Kidney (tissue), 14 donors: Measurements from ENCODE around the gene C11orf21. TPM values are rescaled to one million over a fixed set of nuclear protein-coding genes. Genes with fewer than 3 reads are reported as not detected.

Source experiments
- DNase-seq, 5 donors: peaks; one replicate each; pipeline ENCODE4 v3.0.0-alpha.2; 2013 to 2020
- FAIRE-seq: peaks from 2 replicates; lab custom pipeline; 2012; peaks lifted over from hg19 to GRCh38; lab: Jason Lieb, UNC
- H3K27ac ChIP-seq, 2 donors: one replicate each; pipeline ENCODE4 v1.7.0; 2013; ENCODE audit warnings: low read depth in 2 of 2, low read length in 2 of 2, inconsistent platforms in 1 of 2
- H3K27me3 ChIP-seq: one replicate; pipeline ENCODE4 v1.7.1; 2013; ENCODE audit warnings: low read length, inconsistent platforms; ENCODE audit not compliant: control insufficient read depth, insufficient read depth
- H3K36me3 ChIP-seq, 3 donors: one replicate each; pipeline versions ENCODE4 v1.7.0 to v1.7.1; 2013; ENCODE audit warnings: low read length in 3 of 3, control low read depth in 1 of 3, inconsistent platforms in 1 of 3; ENCODE audit not compliant: insufficient read depth in 3 of 3, control insufficient read depth in 2 of 3
- H3K4me1 ChIP-seq, 3 donors: one replicate each; pipeline versions ENCODE4 v1.7.0 to v1.7.1; 2013; ENCODE audit warnings: low read length in 3 of 3, inconsistent platforms in 1 of 3, low read depth in 1 of 3; ENCODE audit not compliant: control insufficient read depth in 2 of 3, insufficient read depth in 2 of 3
- H3K4me3 ChIP-seq, 3 donors: one replicate each; pipeline versions ENCODE4 v1.7.0 to v1.8.1; 2013; ENCODE audit warnings: low read length in 3 of 3, control low read depth in 1 of 3, inconsistent platforms in 1 of 3
- H3K9ac ChIP-seq, 3 donors: one replicate each; pipeline versions ENCODE4 v1.7.0 to v1.7.1; 2013; ENCODE audit warnings: low read length in 3 of 3, control low read depth in 1 of 3, inconsistent platforms in 1 of 3
- H3K9me3 ChIP-seq, 3 donors: one replicate each; pipeline versions ENCODE4 v1.7.0 to v1.7.1; 2013; ENCODE audit warnings: low read length in 3 of 3, control low read depth in 1 of 3, inconsistent platforms in 1 of 3; ENCODE audit not compliant: control insufficient read depth in 2 of 3, insufficient read depth in 1 of 3
- intact Hi-C: fragments of 100-400 bp; cut with DNase I; formaldehyde crosslinking; loops from one replicate; pipeline ENCODE4 v1.11.1; 2022
- polyA plus RNA-seq: library from polyadenylated mRNA; stranded (reverse); fragments of 350-450 nt; fragmentation: Illumina TruSeq; extraction: RNeasy Lipid Tissue Mini Kit (QIAGEN cat#74804); gene quantifications from one replicate; pipeline ENCODE4 v1.2.3, GENCODE V29; 2014; ENCODE audit warnings: low read depth, low replicate concordance; ENCODE audit not compliant: insufficient read depth
- total RNA-seq: library from RNA; stranded (reverse); fragmentation: NEBNext Ultra II Directional; extraction: Animal tissue kit (Norgen Biotek cat#: 25700); gene quantifications from one replicate; pipeline ENCODE4 v1.2.1, GENCODE V29; 2021
- TF ChIP-seq, protein P1 (sequence below): IDR thresholded peaks from 3 replicates; pipeline ENCODE4 v1.5.1; 2012; ENCODE audit warnings: mild to moderate bottlenecking, moderate library complexity, borderline replicate concordance; ENCODE audit not compliant: insufficient read depth; ENCODE audit errors: extremely low read depth
- donor health status: control.
- donor health status: control.
- donor health status: control.
- donor health status: control.
- donor health status: control.
- donor health status: DM: yes; HTN: yes; CAD: no.
- donor health status: Normal renal cell carcinoma (clear cell type).

C11orf21 gene
- total and polyA plus RNA-seq, 2 donors from 2014 or later = 0.17 to 4.9 TPM

DNA sequence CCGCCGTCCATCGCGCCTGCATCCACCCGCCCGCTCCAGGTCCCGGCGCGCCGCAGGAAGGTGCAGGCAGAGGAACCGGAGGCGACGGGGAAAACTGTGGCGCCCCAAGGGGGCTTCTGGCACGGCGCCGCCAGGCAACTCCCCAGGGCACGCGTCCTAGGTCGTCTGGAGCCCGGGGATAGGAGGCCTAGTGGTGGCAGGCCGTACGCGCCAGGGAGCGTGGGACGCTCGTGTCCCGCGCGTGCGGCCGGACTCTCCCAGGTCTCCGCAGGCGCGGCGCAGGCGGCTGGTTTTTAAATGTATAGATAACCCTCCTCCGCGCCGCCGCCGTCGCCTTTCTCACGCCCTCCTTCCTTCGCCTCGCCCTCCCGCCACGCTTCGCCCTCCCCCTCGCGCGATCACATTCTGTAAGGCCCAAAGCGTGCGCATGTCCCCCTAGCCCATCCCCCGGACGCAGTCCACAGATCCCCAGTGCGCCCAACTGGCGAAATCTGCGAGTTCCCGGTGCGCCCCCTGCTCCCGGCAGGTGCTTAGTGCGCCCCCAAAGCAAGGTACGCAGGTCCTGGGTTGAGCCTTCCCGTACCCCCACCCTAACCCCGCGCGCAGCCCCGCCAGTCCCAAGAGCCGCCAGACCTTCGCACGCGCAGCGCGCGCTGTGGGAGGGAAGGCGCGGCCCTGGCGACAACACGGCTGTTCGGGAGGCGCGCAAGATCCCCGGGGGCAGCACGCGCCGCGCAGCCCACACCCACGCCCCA is 31.2 kb downstream of the C11orf21 start, which contains the start of gene ASCL2:
ASCL2 (minus strand) TSS at position 267 of the 755 bp plus-strand sequence; CDS start at position 11, 256 bp downstream.
- Histone ChIP-seq H3K9ac (no peak within 1 kb of the TSS), H3K36me3 (no peaks in the 10 kb centered on the region), H3K27ac (no peak within 1 kb of the TSS), H3K4me3 (peak within 1 kb of the TSS in 1 of 3 donors; percentile 41), H3K4me1 (peaks cover 0 to 7% (median 0%) of the 10 kb centered on the region in 3 donors), H3K27me3 (peaks cover 3% of the 10 kb centered on the region), H3K9me3 (no peaks in the 10 kb centered on the region)
- TF ChIP-seq, protein P1, sequence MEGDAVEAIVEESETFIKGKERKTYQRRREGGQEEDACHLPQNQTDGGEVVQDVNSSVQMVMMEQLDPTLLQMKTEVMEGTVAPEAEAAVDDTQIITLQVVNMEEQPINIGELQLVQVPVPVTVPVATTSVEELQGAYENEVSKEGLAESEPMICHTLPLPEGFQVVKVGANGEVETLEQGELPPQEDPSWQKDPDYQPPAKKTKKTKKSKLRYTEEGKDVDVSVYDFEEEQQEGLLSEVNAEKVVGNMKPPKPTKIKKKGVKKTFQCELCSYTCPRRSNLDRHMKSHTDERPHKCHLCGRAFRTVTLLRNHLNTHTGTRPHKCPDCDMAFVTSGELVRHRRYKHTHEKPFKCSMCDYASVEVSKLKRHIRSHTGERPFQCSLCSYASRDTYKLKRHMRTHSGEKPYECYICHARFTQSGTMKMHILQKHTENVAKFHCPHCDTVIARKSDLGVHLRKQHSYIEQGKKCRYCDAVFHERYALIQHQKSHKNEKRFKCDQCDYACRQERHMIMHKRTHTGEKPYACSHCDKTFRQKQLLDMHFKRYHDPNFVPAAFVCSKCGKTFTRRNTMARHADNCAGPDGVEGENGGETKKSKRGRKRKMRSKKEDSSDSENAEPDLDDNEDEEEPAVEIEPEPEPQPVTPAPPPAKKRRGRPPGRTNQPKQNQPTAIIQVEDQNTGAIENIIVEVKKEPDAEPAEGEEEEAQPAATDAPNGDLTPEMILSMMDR = no peak
- DNase-seq = peak in 3 of 5 donors; percentile 47 to 73 (median 50)
- intact Hi-C loops = no loop called here
- no peak for FAIRE-seq

DNA sequence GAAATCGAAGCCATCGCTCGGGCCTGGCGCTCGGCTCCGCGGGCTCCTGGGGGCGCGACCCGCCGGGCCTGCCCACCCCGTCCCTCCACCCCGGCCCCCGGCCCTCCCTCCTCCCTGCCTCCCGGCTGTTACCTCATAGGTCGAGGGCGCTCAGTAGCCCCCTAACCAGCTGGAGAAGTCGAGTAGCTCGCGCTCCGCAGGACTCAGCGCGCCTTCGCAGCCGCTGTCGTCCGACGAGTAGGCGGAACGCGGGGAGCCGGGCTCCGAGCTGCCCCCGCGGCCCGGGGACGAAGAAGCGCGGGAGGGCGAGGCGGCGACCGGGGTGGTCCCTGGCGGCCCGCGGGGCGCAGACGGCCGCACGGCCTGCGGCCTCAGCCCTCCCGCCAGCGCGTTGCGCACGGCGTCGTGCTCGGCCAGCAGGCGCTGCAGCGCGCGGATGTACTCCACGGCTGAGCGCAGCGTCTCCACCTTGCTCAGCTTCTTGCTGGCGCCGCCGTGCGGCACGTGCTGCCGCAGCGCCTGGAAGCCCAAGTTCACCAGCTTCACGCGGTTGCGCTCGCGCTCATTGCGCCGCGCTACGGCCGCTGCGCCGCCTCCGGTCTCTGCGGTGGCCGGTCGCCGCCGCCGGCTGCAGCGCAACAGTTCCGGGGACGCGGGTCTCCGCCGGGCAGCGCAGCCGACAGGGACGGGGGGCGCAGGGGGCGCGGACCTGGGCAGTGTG is 32.0 kb downstream of the C11orf21 start:
- intact Hi-C loops = no loop called here
- H3K36me3 ChIP-seq = no peaks in the 10 kb centered on the region
- FAIRE-seq = no peak
- H3K27ac ChIP-seq = no peak overlapping the region
- H3K9ac ChIP-seq = no peak overlapping the region
- peaks cover 0 to 7% (median 0%) of the 10 kb centered on the region in 3 donors for H3K4me1 ChIP-seq
- H3K9me3 ChIP-seq = no peaks in the 10 kb centered on the region
- H3K4me3 ChIP-seq = peak overlapping the region in 1 of 3 donors; percentile 41
- DNase-seq = peak; percentile 74 to 91 (median 88)
- peaks cover 3% of the 10 kb centered on the region for H3K27me3 ChIP-seq
- TF ChIP-seq, protein P1 = peak; percentile 21

DNA sequence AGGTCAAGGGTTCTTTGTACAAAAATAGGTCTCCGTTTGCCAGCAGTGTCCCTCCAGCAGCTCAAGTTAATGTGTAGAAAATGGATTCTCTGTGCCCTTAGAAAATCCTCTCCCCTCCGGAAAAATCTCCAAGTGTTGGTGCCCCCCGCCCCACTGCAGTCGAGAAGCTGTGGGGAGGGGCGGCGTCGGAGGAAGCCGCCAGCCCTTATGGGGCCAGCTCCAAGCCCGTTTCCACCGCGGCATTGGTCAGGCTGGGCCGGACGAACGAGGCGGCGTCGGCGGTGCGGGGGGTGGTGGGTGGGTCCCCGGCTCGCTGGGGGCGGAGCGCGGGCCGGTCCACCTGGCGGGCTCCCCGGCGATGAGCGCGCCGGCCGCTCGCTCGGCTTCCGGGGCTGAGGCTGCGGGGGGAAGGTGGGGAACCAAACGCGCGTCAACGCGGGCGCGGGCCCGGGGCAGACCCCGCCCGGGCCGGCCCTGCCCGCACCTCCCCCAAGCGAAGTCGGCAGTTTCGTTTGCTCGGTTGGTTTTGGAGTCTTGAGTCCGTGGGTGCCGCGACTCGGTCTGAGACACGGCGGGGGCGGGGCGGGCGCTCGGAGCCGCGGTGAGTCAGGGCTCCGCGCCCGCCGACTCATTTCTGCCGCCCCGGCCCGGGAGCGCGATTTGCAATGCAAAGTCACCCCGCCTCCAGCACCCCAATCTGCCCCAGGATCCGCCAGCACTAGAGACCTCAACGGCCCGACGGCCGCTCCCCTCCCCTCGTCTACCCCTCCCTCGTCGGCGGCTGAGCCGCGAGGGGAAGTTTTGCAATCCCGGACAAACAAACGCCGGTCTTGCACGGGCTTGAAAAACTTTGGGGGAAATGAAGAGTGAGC is 32.8 kb downstream of the C11orf21 start:
- H3K27me3 ChIP-seq = peaks cover 3% of the 10 kb centered on the region
- peaks cover 0 to 7% (median 0%) of the 10 kb centered on the region in 3 donors for H3K4me1 ChIP-seq

More for the DNA sequence above, 32.8 kb downstream of the C11orf21 start:
- H3K36me3 ChIP-seq = no peaks in the 10 kb centered on the region
- no peak for FAIRE-seq
- peak; percentile 53 to 92 (median 74) for DNase-seq
- TF ChIP-seq, protein P1 = no peak
- no peak overlapping the region for H3K27ac ChIP-seq
- H3K4me3 ChIP-seq = peak overlapping the region in 2 of 3 donors; percentile 16 to 41
- no peak overlapping the region for H3K9ac ChIP-seq
- H3K9me3 ChIP-seq = no peaks in the 10 kb centered on the region
- intact Hi-C loops = no loop called here
